ENCODE measurements around the gene IFNA5.

Gene IFNA5

DNA sequence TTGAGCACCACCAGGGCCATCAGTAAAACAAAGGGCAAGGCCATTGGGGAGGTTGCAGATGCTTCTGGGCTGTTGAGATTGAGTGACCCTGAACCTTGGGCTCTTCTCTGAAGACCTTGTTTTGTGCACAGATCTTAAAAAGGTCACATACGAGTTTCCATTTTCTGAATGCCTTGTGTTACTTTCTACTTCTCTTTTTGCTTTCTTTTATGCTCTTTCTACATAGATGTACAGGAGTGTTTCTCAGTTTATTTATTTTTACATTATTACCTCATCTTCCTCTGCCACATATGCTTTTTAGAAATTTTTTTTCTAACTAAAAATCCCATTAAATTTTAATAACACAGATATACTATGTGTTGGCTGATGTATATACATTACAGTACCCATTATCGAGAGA, at the start of gene IFNA5:
Gene IFNA5, minus strand, starts transcription at position 101 of the 400 bp plus-strand sequence. Its CDS starts 57 bp downstream, at position 44.
- no peak for DNase-seq

DNA sequence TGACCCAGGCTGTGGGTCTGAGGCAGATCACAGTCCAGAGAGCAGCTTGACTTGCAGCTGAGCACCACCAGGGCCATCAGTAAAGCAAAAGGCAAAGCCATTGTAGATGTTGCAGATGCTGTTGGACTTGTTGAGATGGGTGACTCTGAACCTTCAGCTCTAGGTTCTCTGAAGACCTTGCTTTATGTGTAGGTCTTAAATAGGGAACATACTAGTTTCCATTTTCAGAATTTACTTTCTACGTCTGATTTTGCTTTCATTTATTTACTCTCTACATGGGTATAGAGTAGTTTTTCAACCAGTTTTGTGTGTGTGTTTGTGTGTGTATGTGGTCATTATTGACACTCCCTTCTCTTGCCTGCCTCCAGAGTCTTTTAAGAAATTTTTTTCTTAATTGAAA, 45.7 kb upstream of the IFNA5 start, which contains the start of gene IFNA6:
Gene IFNA6, minus strand, starts transcription at position 101 of the 400 bp plus-strand sequence. Its CDS starts 0 bp downstream, at position 101.
- no peak for DNase-seq

- DNase-seq = no peak
Measured at GRCh38 chr9:21348430-21348970, 43.4 kb upstream of the IFNA5 start.

DNA sequence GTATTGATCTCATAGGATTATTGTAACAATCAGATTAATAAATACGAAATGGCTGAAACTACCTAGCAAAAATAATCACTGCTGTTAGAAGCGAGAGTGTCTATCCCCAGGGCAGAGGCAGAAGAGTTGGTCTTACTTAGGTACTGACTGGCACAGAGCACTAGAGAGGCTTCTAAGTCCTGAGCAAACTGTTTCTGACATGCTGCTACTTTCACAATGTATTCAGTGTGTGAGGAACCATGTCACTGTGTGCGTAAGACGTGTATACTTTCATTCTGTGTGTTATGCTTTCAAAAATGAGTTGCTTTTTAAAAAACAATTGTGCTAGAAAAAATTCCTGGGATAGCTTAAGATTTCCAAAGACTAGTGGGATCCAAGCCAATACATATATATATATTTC, 35.6 kb upstream of the IFNA5 start:
- DNase-seq = no peak

- no peak for DNase-seq
Measured at GRCh38 chr9:21336457-21336856, 31.3 kb upstream of the IFNA5 start.

DNA sequence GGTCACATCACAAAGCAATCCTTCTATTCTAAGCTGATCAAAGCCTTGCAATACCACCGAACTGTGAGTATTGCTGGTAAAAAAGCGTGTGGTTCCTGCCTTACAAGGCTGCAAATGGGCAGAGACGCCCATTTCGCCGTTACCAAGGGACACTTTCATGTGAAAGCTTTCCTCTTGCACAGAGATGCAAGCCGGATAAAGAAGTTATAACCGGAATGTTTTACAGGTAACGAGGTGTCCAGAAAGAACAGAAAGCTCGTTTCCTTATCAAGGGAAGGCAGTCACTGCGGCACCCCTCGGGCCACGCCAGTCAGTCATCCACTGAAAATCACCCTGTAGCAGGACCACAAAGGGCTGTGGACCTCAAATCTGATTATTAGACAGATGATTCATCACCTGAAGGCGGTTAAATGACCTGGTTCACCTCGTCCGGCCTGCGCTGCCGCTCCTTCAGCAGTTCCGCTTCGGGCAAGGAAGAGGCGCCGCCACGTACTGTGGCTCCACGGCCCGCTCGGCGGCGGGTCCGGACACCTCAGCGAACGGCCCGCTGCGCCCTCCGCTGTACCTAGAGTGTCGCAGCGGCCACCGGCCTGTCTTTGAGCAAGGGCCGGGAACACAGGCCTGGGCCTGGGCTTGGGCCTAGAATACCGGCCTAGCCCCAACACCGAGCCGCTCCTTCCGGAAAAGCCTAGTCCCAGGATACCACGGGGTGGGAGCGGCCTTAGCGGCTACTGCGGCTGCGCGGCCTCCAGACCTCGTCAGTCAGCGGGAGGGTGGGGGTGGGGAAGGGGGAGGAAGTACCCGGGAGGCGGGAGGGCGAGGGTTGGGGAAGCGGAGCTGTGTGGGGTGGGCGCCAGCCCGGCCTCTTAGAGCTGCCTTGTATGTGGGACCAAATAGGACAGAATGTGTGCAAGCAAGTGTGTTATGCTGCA, 29.9 kb upstream of the IFNA5 start, which contains the start of gene KLHL9:
Gene KLHL9, minus strand, starts transcription at position 704 of the 932 bp plus-strand sequence. Its CDS starts 545 bp downstream, at position 159.
- DNase-seq = peak; percentile 88

- DNase-seq = no peak
Measured at GRCh38 chr9:21333226-21333625, 28.1 kb upstream of the IFNA5 start.

DNA sequence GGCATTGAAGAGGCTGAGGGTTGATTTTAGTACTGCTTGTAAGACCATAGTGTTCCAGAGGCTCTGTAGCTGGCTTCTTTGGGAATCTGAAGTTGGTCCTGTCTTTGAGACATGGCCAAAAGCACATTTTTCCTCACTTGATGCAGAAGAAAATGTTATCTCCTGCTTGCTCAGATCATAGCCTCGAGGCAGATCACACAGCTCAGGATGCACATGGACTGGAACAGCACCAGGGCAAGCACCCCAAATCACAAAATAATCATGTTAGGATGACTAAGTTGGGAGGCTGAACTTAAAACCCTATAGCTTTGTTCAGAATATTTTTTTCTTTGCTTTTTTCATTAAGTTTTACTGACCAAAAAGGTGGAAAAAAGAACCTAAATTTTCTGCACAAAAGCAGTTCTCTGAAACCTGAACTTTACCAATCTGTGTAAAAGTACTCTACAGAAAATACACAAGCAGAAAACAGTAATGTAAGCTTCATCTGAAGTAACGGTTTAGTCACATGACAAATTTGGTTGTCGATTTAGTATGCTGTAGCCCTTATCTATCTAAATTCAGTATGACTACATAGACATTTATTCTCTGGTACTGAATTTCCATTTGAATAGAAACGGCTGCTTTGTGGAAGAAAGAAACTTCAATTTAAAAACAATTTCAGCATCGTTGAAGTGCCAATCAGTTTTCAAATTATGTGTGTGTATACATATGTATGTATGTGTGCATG, 26.7 kb upstream of the IFNA5 start:
- DNase-seq = no peak

GRCh38 chr9:21326526-21327139, 21.5 kb upstream of the IFNA5 start:
- DNase-seq = peak; percentile 43

DNA sequence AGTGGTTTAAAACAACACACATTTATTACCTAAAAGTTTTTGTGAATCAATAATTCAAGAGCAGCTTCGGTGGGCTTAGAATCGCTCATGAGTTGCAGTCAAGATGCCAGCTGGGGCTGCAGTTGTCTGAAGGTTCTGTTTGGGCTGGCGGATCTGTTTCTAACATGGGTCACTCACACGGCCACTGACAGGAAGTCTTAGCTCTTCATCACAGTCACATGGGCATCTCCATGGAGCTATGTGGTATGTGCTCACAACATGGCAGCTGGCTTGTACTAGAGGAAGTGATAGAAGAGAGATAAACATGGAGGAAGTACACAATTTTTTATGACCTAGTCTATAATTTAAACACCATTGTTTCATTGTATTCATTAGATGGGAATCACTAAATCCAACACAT, 18.9 kb upstream of the IFNA5 start:
- no peak for DNase-seq

GRCh38 chr9:21322911-21323461, 17.9 kb upstream of the IFNA5 start:
- DNase-seq = no peak

- DNase-seq = no peak
Measured at GRCh38 chr9:21320465-21320864, 15.4 kb upstream of the IFNA5 start.

DNA sequence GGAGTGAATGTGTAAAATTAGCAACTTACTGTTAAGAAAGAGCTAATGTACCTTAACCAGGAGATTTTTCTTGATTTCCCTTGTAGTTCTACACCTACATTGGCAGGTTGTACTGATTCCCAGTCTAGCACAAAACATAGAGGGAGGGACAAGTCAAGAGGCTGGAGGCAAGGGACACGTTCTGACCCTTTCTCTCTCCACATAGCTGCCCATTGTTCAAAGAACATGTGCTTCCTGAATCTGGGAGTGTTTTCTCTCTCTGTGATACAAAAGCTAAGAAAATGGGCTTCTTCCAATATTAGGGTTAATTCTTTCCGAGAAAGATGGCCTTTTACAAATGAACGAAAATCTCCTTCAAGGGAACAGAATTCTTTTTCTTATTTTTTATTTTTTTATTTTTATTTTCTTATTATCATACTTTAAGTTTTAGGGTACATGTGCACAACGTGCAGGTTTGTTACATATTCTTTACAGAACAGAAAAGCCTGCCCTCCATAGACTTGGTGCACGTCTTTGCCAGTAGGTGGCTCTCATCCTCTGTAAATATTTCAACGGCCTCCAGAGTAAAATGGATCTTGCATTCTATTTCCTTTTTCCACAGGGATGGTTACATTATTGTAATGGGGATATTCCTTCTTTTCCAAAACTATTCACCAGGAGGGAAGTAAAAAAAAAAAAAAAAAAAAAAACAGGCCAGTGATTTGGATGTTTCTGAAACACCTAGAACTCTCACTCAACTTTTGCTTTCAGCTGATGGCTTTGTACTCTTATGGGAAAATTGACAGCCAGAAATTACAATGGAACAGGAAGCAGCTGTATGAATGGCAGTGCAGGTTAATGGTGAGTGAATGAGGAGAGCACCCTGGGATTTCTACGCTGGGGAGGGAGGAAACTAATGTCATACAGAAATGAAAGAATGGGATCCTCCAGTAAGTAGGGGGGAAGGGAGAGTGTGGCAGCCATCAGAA, 13.1 kb upstream of the IFNA5 start:
- peak; percentile 63 for DNase-seq

- DNase-seq = no peak
Measured at GRCh38 chr9:21316860-21317259, 11.7 kb upstream of the IFNA5 start.

DNA sequence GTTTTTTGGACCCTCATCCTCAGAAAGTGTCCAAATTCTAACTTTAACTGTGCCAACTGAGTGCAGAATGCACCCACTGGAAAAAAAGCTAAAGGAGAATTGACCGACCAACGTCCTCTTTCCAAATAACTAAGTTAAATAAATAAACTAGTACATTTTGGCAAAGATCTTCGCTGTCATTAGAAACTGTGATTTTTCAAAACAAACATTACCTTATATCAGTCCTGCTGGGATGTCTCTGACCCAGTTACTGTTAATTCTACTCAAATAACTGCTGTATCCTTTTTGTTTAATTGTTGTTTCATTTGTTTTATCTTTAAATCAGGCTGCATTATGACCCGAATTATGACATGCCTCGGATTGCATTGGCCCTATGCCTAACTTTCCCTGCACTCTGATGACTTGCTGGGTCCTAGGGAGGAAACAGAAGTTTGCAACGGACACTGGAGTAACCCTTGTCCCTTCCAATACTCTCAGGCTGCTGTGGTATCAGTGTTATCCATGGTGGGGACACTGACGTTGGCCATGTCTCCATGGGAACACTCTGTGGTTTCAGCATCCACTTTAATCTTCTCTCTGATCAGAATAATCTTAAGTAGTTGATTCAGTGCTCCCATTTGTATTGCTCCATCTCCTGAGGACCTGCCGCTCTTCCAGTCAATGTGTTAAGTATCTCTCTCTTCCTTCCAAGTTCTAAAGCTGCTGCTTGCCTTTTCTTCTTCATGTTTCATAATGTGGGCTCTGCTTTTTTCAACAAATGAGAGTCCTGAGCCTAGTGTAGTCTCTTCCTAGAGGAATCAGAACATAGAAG, 11.1 kb upstream of the IFNA5 start:
- DNase-seq = no peak

- no peak for DNase-seq
Measured at GRCh38 chr9:21314152-21314551, 9.0 kb upstream of the IFNA5 start.

DNA sequence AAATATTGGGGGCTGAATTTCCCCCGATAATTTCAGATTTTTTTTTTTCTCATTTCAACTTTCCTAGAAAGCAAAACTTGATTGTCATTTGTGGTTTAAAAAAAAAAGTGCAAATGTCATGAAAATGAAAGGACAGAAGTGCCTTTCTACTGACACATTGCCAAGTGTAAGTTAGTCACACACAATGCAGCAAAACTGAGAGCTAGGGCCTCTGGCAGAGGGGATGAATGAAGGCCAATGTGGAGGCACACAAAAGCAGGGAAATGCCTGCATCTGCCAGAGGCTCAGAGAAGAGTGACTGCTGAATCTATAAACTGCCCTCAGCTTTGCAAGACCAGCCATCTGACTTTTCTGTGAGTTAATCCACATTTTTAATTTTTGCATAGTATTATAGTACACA, 6.8 kb upstream of the IFNA5 start:
- no peak for DNase-seq

- no peak for DNase-seq
Measured at GRCh38 chr9:21295992-21296391, 9.1 kb downstream of the IFNA5 start.

- DNase-seq = no peak
Measured at GRCh38 chr9:21294904-21295538, 10.1 kb downstream of the IFNA5 start.

- peak; percentile 51 for DNase-seq
Measured at GRCh38 chr9:21294364-21294774, 10.7 kb downstream of the IFNA5 start.

Measured in kidney glomerular epithelial cell (primary cell).